Fibroblast of skin of left biceps (primary cell): ENCODE measurements around the gene LRRC4C.
"Not testable (repeated sequence)": the region's sequence is repeated elsewhere in the genome, so short reads cannot be mapped to it uniquely, and the experiment has no call there.

ENCODE experiments used
- DNase-seq, 2 experiments: peaks; one replicate each; pipeline ENCODE4 v3.0.0-alpha.2; 2013; ENCODE audit warnings: low read depth in 2 of 2

Gene LRRC4C

GRCh38 chr11:41019666-41020065 lies 439.8 kb downstream of the LRRC4C start:
- DNase-seq: not testable (repeated sequence)

DNA sequence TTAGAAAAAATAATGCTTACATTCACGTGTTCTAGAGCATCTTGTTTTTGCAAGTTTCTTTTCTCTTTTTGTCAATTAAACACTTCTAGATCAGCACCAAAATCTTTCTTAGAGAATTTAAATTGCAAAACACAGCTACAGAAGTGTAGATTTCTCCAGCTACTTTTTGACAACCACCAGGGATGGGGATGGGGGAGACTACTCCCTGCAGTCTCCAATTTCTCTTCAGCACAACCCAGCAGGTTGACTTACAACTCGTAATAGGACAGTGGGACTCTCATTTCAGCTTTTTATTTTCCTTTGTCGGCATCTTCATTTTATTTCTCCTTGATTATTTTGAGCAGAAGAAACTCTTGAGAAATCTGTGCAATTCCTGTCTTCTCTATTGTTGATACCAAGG lies 441.2 kb downstream of the LRRC4C start:
- DNase-seq: no peak

GRCh38 chr11:41010361-41011050 lies 448.9 kb downstream of the LRRC4C start:
- no peak for DNase-seq

- DNase-seq: peak; percentile 31 to 33
Measured at GRCh38 chr11:41005986-41006385, 453.5 kb downstream of the LRRC4C start.

GRCh38 chr11:41003339-41004282 lies 455.8 kb downstream of the LRRC4C start:
- peak in 1 of 2 experiments; percentile 12 for DNase-seq

DNA sequence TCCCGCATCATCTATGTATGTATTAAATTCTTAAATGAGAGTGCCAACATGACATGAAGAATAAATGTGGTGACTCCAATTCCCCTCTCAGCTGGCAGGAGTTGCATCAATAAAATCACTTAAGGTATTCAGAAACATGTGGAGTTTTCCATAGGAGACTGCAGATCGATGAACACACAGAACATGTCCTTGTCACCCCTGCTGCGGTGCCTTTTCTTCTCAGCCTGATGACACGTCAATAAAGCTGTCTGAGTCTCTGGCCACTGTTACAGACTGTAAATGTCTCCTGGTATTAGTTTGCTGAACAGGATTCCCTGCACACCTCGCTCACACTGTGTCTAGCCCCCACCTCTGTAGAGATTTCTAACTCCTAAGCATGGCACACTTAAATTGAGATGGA lies 460.5 kb downstream of the LRRC4C start:
- DNase-seq: no peak

GRCh38 chr11:40987776-40988435 lies 471.5 kb downstream of the LRRC4C start:
- no peak for DNase-seq

- DNase-seq: no peak
Measured at GRCh38 chr11:40986320-40986719, 473.1 kb downstream of the LRRC4C start.

GRCh38 chr11:40975076-40975475 lies 484.4 kb downstream of the LRRC4C start:
- no peak for DNase-seq

DNA sequence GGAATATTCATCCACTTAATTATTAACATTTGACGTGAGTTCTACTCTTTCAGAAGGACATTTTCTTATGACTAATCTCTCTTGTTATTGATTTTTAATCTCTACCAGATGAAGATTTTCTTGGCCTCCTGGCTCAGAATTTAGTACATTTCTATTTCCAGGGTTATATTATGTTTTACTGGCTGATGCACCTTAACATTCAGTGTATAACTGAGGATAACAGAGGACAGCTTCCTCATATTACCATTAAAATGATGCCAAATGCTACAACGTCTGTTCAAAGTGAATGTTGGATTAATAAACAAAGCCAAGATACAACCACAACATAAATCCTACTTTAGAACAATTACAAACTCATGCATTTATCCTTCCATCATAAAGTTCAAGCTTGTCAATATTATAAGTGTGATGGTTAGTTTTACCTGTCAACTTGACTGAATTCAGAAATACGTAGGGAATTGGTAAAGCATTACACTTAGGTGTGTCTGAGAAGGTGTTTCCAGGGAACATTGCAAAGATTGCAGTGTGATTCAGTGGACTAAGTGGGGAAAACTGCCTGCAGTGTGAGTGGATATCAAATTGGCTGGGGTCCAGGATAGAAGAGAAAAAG lies 485.2 kb downstream of the LRRC4C start:
- no peak for DNase-seq

DNA sequence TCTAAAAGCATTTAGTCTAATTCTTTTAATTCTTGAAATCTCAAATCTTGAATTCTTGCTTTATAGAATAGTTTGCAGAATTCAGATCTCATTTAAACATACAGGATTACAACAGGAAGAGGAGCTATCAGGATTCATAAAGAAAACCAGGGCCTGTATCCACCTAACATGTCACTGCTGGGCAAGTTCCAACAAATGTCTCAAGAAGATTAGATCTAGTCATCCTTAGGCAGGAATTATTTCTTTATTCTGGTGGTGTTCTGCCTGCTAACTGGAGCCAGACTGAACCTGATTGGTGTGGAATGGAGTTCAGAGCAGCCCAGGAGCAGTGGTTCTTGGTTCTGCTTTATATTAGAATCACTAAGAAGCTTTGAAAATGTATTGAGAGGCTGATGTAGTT lies 500.7 kb downstream of the LRRC4C start:
- no peak for DNase-seq

- DNase-seq: no peak
Measured at GRCh38 chr11:40952479-40952878, 507.0 kb downstream of the LRRC4C start.

- DNase-seq: no peak
Measured at GRCh38 chr11:40938002-40938401, 521.5 kb downstream of the LRRC4C start.

DNA sequence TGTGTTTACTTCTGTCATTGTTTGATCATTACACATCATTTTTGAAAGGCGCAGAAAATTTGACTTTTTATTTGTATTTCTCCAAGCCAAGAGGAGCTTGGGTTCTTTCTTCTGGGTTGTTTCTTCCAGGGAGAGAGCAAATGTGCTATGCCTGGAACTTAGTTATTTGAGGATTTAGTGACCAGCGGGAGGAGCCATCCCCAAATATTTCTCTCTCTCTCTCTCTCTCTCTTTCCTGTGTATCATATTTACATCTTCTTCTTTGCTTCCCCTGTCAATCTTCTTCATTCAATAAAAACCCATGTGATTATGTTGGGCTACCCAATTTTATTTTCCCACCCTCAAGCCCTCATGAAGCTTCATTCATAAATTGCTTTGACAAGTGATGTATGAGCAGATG lies 534.5 kb downstream of the LRRC4C start:
- no peak for DNase-seq

- DNase-seq: peak; percentile 23 to 28
Measured at GRCh38 chr11:40921246-40921645, 538.2 kb downstream of the LRRC4C start.

- DNase-seq: not testable (repeated sequence)
Measured at GRCh38 chr11:40910774-40911173, 548.7 kb downstream of the LRRC4C start.

DNA sequence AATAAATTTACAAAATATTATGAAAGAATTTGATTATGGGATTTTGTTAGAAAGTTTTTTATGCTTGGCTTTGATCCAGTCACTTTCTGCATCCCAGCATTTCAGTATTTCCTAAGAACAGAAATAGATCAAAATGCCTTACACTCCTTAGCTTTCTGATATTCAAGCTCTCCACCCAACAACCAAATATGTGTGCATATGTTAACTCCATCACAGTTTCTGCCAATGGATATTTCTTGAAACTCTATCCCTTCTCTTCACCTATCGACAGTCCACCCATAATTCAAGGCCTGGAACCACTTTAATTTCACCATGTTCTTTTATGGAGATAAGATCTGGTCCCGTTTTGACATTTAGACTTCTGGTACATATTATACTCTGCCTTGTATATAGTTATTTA lies 565.0 kb downstream of the LRRC4C start:
- DNase-seq: no peak

- DNase-seq: no peak
Measured at GRCh38 chr11:40885250-40885954, 574.0 kb downstream of the LRRC4C start.

- DNase-seq: no peak
Measured at GRCh38 chr11:40882301-40882700, 577.2 kb downstream of the LRRC4C start.

- DNase-seq: no peak
Measured at GRCh38 chr11:40879911-40880310, 579.5 kb downstream of the LRRC4C start.

DNA sequence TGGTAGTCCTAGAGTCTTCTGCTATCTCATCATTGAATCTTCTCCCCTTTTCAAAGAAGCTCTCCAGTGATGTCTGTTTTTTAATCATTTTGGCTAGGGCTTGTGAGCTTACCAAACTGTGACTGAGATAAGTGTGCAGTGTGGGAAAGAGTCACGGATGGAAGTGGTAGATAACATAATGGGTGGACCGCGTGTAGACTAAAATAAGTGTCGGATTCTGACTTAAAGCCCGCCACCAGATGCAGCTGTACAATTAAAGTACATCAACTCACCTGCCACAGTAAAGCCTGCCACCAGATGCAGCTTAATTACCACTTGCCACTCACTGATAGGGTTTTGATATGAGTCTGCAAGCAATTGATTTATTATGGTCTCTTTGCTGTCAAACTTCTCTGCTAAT lies 581.5 kb downstream of the LRRC4C start:
- no peak for DNase-seq
